ENCODE data around the gene SCGB1A1. TPM values are rescaled to one million over a fixed set of nuclear protein-coding genes. Genes with fewer than 3 reads are reported as not detected.
A peak's percentile ranks its signal among the peaks of the same experiment; 100 is the strongest.

Gene SCGB1A1
- total and polyA plus RNA-seq, 2 donors (not counting 1 experiment from before 2014, with no cell fraction given) = not detected

DNA sequence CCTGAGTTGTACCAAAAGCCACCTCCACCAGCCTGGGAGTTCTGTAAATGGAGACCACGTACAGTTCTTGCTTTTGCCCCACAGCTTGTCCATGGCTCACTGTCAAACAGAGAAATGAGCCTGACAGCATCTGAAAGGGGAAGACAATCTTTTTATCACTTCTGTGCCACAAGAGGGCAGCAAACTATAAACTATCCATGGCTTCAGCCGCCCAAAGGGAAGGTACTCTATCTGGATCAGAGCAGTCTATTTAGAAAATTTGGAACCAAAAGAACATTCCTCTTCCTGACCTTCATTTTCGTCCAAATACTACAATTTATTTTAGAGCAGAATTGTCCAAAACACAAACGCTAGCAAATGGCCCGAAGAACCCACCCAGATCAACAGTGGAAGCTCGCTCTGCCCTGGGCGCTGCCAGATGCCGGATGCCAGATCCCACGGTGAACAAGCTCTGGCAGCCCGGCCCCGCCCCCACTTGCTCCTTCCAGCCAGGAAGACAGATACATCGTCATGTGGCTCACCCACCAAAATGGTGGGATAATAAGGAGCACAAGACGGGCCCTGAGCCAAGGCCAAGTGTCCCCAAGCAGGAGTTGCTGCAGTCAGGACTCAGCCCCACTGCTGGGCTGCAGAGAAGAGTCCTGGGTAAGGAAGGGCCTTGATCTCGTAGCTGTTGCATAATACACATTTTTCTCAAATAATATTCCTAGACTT is 23.9 kb upstream of the SCGB1A1 start:
- Histone ChIP-seq H3K4me2 (replicated peaks; ENCODE audit: low read depth, low read length, poor library complexity, severe bottlenecking) (no peak overlapping the region), H3K9me3 (ENCODE audit: control extremely low read depth in 1 of 3, control insufficient read depth in 2 of 3, insufficient read depth in 1 of 3, low read length in 2 of 3) (no peaks in the 10 kb centered on the region), H3K27ac (ENCODE audit: low read length in 2 of 2) (no peak overlapping the region), H3K36me3 (replicated peaks in 1 of 2; ENCODE audit: control extremely low read depth in 1 of 2, control insufficient read depth in 1 of 2, extremely low read depth in 1 of 2, insufficient read depth in 2 of 2, low read length in 1 of 2) (no peaks in the 10 kb centered on the region), H2AFZ (ENCODE audit: insufficient read depth, low read depth, low read length, poor library complexity, severe bottlenecking) (no peak overlapping the region), H3K4me1 (ENCODE audit: control insufficient read depth in 2 of 2, insufficient read depth in 2 of 2, low read length in 2 of 2) (no peaks in the 10 kb centered on the region), H3K9ac (ENCODE audit: low read length) (no peak overlapping the region), H3K27me3 (replicated peaks in 1 of 4; ENCODE audit: control extremely low read depth in 1 of 4, control insufficient read depth in 3 of 4, insufficient read depth in 4 of 4, low read length in 3 of 4) (peaks cover 0 to 5% (median 0%) of the 10 kb centered on the region in 4 experiments), H3K4me3 (ENCODE audit: control extremely low read depth in 1 of 5, extremely low read depth in 1 of 5, insufficient read depth in 1 of 5, low read depth in 2 of 5, low read length in 4 of 5) (no peak overlapping the region), H3K79me2 (ENCODE audit: control insufficient read depth, insufficient read depth, low read length) (no peaks in the 10 kb centered on the region), H4K20me1 (ENCODE audit: control insufficient read depth, insufficient read depth, low read length, poor library complexity, severe bottlenecking) (no peaks in the 10 kb centered on the region)
- ChIA-PET POLR2A (no interaction called here), CTCF (interaction anchor here (0.6 to 4.3 kb wide), 33 partner anchors 9 to 511 kb away, joined by 3 to 64 read pairs (median 4); partner anchors contain the start of genes EEF1G, HNRNPUL2, POLR2G and SLC3A2)
- Mint-ChIP-seq H3K9me3 (ENCODE audit: insufficient read depth) (no peaks in the 10 kb centered on the region), H3K27me3 (peaks cover 11% of the 10 kb centered on the region), H3K27ac (no peak overlapping the region), H3K4me1 (peaks cover 2% of the 10 kb centered on the region), H3K4me3 (no peak overlapping the region)
- TF ChIP-seq EZH2 (IDR thresholded peaks at IDR 0.05; ENCODE audit: borderline replicate concordance, insufficient read depth, low read depth, low read length, poor library complexity, severe bottlenecking) = no peak
- TF ChIP-seq, protein P1, sequence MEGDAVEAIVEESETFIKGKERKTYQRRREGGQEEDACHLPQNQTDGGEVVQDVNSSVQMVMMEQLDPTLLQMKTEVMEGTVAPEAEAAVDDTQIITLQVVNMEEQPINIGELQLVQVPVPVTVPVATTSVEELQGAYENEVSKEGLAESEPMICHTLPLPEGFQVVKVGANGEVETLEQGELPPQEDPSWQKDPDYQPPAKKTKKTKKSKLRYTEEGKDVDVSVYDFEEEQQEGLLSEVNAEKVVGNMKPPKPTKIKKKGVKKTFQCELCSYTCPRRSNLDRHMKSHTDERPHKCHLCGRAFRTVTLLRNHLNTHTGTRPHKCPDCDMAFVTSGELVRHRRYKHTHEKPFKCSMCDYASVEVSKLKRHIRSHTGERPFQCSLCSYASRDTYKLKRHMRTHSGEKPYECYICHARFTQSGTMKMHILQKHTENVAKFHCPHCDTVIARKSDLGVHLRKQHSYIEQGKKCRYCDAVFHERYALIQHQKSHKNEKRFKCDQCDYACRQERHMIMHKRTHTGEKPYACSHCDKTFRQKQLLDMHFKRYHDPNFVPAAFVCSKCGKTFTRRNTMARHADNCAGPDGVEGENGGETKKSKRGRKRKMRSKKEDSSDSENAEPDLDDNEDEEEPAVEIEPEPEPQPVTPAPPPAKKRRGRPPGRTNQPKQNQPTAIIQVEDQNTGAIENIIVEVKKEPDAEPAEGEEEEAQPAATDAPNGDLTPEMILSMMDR (IDR thresholded peaks at IDR 0.05) = peak; percentile 79
- intact Hi-C loops (cut with micrococcal nuclease) = loop anchor here (1.0 to 10.0 kb wide), 3 partner anchors 299 to 487 kb away; partner anchors contain the start of genes SLC3A2 and TMEM179B
- DNase-seq (peak; percentile 81), ATAC-seq (ENCODE audit: low read depth) (peak; percentile 68)
- WGBS (ENCODE audit: insufficient coverage) = 47% methylated on average over 13 of the region's 14 CpGs

Data from B cell (primary cell).